Adrenal gland (tissue), 12 donors: ENCODE results near the gene CEP152. TPM values are rescaled to one million over a fixed set of nuclear protein-coding genes. Genes with fewer than 3 reads are reported as not detected.

Experiments
- DNase-seq, 7 donors: peaks; one replicate each; pipeline ENCODE4 v3.0.0-alpha.2; 2019 to 2020
- H3K27ac ChIP-seq, 5 donors: fragments of 200-600 bp; sonication (generic) in 4 of 5; 1 replicate in 3 of 5; 2 replicates in 2 of 5; pipeline versions ENCODE4 v1.5.1 to v1.8.0; 2016 to 2020; ENCODE audit warnings: mild to moderate bottlenecking in 1 of 5
- H3K27me3 ChIP-seq: fragments of 200-600 bp; 2 replicates; pipeline ENCODE4 v1.8.0; 2021
- H3K36me3 ChIP-seq, 2 donors: fragments of 200-600 bp; replicated peaks in 1 of 2; 1 replicate in 1 of 2; 2 replicates in 1 of 2; pipeline versions ENCODE4 v1.5.1 to v1.8.0; 2018 to 2022
- H3K4me1 ChIP-seq, 2 donors: fragments of 200-600 bp; replicated peaks in 1 of 2; 1 replicate in 1 of 2; 2 replicates in 1 of 2; pipeline versions ENCODE4 v1.5.1 to v1.8.0; 2018 to 2021
- H3K4me3 ChIP-seq, 4 donors: fragments of 200-600 bp; sonication (generic) in 3 of 4; one replicate each; pipeline ENCODE4 v1.5.1; 2016 to 2018
- H3K9me3 ChIP-seq, 3 donors: fragments of 200-600 bp; sonication (generic) in 1 of 3; replicated peaks in 1 of 3; 1 replicate in 2 of 3; 2 replicates in 1 of 3; pipeline versions ENCODE4 v1.5.1 to v1.8.0; 2016 to 2021
- POLR2A ChIP-seq, 2 donors: fragments of 450-650 bp; IDR thresholded peaks; one replicate each; pipeline ENCODE4 v1.6.1; 2017; ENCODE audit warnings: antibody characterized with exemption in 2 of 2, mild to moderate bottlenecking in 2 of 2, moderate library complexity in 1 of 2
- WGBS, 4 donors: extraction: QIAGEN DNeasy Blood & Tissue Kit in 2 of 4; methylation state at CpG; one replicate each; pipeline versions ENCODE4 v1.1.5 to v1.1.7; 2013 to 2017; 5-methylcytosine and 5-hydroxymethylcytosine counted together
- intact Hi-C, 2 donors: fragments of 100-400 bp; cut with DNase I; formaldehyde crosslinking; loops; one replicate each; pipeline versions ENCODE4 v1.14.1 to v1.15.0; 2022 to 2023
- polyA plus RNA-seq, 3 donors: library from polyadenylated mRNA; stranded (reverse); fragments of 200-250 nt in 2 of 3; fragments of 350-450 nt in 1 of 3; fragmentation: Illumina TruSeq in 1 of 3; extraction: RNeasy Lipid Tissue Mini Kit (QIAGEN cat#74804) in 1 of 3; gene quantifications; one replicate each; pipeline ENCODE4 v1.2.3, GENCODE V29; 2013 to 2014
- total RNA-seq, 9 donors: library from RNA; depleted of rRNA in 4 of 9; stranded (reverse); fragments of >200 nt in 4 of 9; fragments of 120-200 nt in 1 of 9; fragmentation: NEBNext Ultra II Directional in 1 of 9; extraction: Animal tissue kit (Norgen Biotek cat#: 25700) in 1 of 9; gene quantifications; one replicate each; pipeline versions ENCODE4 v1.1.0 to v1.2.4, GENCODE V29; 2013 to 2023
- TF ChIP-seq, protein P1 (sequence below), 6 experiments: fragments of 450-650 bp in 4 of 6; fragments of 200-600 bp in 2 of 6; sonication (generic) in 1 of 6; IDR thresholded peaks; 1 replicate in 5 of 6; 2 replicates in 1 of 6; pipeline versions ENCODE4 v1.5.1 to v1.8.0; 2016 to 2021; ENCODE audit warnings: antibody characterized with exemption in 6 of 6, mild to moderate bottlenecking in 2 of 6, moderate library complexity in 1 of 6
- donor health status: healthy with polysubstance abuse.
- donor health status: Bipolar disorder and iron deficiency.
- donor health status: DM: yes; HTN: yes; CAD: no.
- donor health status: DM: no; HTN: no; CAD: no.
- donor health status: DM: no; HTN: no; CAD: no.
- donor health status: DM: yes; HTN: yes; CAD: no.

The CEP152 gene
- total and polyA plus RNA-seq, 12 donors = 1.2 to 14.4 (median 3.3) TPM

DNA sequence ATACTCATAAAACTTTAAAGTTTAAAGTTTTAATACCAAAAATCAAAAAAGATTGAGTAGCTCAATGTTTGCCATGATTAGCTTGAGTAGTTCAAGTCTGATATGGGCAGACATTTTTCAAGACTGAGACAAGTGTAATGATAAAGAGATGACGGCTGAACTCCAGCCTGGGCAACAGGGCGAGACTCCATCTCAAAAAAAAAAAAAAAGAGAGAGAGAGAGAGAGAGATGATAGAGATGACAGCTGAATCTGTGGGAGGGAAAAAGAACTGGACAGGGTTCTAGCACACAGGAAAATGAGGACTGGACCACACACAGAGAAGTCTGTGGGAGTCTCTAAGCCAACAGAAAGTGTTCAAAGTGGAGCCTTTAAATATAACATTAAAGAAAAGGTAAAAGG lies 25.2 kb downstream of the CEP152 start:
- H3K27me3 ChIP-seq = no peaks in the 10 kb centered on the region
- H3K9me3 ChIP-seq = no peaks in the 10 kb centered on the region
- 83 to 93% (median 90%) methylated on average over 2 of the region's 2 CpGs for WGBS, 4 donors
- intact Hi-C loops = no loop called here
- H3K4me3 ChIP-seq = no peak overlapping the region
- no peak for DNase-seq
- no peaks in the 10 kb centered on the region for H3K4me1 ChIP-seq
- no peak overlapping the region for H3K27ac ChIP-seq
- H3K36me3 ChIP-seq = no peaks in the 10 kb centered on the region
- TF ChIP-seq POLR2A (IDR thresholded peaks at IDR 0.05) = no peak
- TF ChIP-seq, protein P1, sequence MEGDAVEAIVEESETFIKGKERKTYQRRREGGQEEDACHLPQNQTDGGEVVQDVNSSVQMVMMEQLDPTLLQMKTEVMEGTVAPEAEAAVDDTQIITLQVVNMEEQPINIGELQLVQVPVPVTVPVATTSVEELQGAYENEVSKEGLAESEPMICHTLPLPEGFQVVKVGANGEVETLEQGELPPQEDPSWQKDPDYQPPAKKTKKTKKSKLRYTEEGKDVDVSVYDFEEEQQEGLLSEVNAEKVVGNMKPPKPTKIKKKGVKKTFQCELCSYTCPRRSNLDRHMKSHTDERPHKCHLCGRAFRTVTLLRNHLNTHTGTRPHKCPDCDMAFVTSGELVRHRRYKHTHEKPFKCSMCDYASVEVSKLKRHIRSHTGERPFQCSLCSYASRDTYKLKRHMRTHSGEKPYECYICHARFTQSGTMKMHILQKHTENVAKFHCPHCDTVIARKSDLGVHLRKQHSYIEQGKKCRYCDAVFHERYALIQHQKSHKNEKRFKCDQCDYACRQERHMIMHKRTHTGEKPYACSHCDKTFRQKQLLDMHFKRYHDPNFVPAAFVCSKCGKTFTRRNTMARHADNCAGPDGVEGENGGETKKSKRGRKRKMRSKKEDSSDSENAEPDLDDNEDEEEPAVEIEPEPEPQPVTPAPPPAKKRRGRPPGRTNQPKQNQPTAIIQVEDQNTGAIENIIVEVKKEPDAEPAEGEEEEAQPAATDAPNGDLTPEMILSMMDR (IDR thresholded peaks at IDR 0.05) = no peak

DNA sequence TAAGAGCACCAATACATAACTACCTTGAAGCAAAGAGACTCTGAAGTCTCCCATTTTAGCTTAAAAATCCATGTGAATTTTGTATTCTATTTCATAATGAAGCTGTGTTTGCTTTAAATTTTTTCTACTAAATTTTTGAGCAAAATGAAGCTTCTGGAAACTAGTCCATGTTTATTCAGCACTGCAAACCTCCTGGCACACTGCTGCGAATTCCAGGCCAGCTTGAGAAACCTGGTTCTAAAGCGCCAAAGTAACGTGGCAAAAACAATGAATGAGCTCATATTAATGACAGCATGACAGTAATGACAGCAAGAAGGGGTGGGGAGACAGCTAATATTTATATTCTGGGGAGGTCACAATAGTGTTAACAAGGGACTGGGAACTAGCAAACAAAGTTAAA lies 25.7 kb downstream of the CEP152 start:
- intact Hi-C loops = no loop called here
- H3K4me3 ChIP-seq = no peak overlapping the region
- H3K36me3 ChIP-seq = no peaks in the 10 kb centered on the region
- no peaks in the 10 kb centered on the region for H3K4me1 ChIP-seq
- H3K27ac ChIP-seq = no peak overlapping the region
- no peak for DNase-seq
- H3K27me3 ChIP-seq = no peaks in the 10 kb centered on the region
- no peaks in the 10 kb centered on the region for H3K9me3 ChIP-seq
- TF ChIP-seq, protein P1 (IDR thresholded peaks at IDR 0.05) = no peak
- no peak for TF ChIP-seq POLR2A (IDR thresholded peaks at IDR 0.05)
- WGBS, 4 donors = 71 to 93% (median 87%) methylated on average over 3 of the region's 3 CpGs

DNA sequence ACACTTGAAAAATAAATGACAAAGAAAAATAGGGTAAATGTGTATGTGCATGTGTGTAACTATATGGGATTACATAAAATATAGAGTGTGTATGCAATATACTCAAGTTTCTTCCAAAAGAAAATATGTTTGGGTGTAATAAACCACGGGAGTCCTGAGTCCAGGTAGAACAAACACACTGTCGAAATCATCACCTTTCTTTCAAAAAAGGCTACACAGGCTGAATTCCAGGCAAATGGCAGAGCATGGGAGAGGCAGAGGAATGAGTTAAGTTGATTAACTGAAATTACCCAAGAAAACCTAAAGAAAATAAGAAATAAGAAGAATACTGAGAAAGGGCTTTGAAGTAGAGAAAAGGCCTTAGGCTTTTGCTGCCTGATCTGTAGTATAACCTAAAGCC lies 26.1 kb downstream of the CEP152 start:
- Histone ChIP-seq H3K36me3 (no peaks in the 10 kb centered on the region), H3K9me3 (no peaks in the 10 kb centered on the region), H3K27ac (no peak overlapping the region), H3K4me3 (no peak overlapping the region), H3K27me3 (no peaks in the 10 kb centered on the region), H3K4me1 (no peaks in the 10 kb centered on the region)
- intact Hi-C loops = no loop called here
- TF ChIP-seq POLR2A (IDR thresholded peaks at IDR 0.05) = no peak
- TF ChIP-seq, protein P1 (IDR thresholded peaks at IDR 0.05) = no peak
- 93 to 97% (median 94%) methylated on average over 2 of the region's 2 CpGs for whole genome bisulfite sequencing, 4 donors
- DNase-seq = no peak

DNA sequence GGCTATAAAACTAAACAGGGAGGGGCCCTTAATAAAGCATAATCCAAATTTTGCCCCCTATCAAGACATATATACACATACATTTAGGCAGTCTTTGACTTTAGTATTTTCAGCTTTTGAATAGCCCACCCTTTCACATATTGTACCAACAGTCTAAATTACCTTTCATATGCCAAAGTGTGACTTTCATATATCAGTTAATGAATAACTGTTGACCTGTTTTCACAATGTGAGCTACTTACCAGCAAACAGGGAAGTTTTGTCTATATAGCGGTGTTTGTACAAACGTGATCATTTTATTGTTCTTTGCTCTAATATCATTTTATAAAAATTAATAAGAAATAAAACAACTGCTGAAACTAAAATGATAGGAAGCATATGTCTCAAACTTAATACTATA lies 28.0 kb downstream of the CEP152 start:
- no peak overlapping the region for H3K4me3 ChIP-seq
- no peaks in the 10 kb centered on the region for H3K27me3 ChIP-seq
- H3K9me3 ChIP-seq = no peaks in the 10 kb centered on the region
- DNase-seq = no peak
- no peak for TF ChIP-seq POLR2A (IDR thresholded peaks at IDR 0.05)
- TF ChIP-seq, protein P1 (IDR thresholded peaks at IDR 0.05) = no peak
- intact Hi-C loops = no loop called here
- H3K4me1 ChIP-seq = no peaks in the 10 kb centered on the region
- no peaks in the 10 kb centered on the region for H3K36me3 ChIP-seq
- WGBS, 4 donors = 74 to 98% (median 96%) methylated on average over 2 of the region's 2 CpGs
- no peak overlapping the region for H3K27ac ChIP-seq
